ENCODE measurements around the gene TRIM10. TPM values are rescaled to one million over a fixed set of nuclear protein-coding genes. Genes with fewer than 3 reads are reported as not detected.

The TRIM10 gene
- total and polyA plus RNA-seq, 4 donors: 0.29 to 128 (median 0.73) TPM

DNA sequence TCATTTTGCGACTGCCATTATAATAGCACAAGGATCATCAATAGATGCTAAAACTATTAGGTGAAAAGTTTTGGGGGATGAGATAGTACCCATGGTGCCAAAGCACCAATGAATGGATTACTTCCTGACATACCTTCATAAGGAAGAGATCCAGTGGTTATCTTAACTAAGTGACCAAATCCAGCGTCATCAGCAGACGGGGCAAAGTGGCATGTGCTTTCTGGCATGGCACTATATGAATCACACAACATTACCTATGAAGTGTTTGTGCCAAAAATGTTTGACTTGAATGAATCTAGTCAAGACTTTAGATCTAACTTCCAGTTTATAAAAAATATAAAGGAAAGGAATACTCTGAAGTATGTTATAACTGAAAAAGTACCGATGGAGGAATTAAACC lies 41.4 kb upstream of the TRIM10 start:
- Histone ChIP-seq H3K4me1 (ENCODE audit: control insufficient read depth in 4 of 4, insufficient read depth in 4 of 4, low read length in 3 of 4) (peaks cover 12 to 73% (median 67%) of the 10 kb centered on the region in 4 donors), H3K27me3 (ENCODE audit: control insufficient read depth in 4 of 4, insufficient read depth in 4 of 4, low read length in 3 of 4) (no peaks in the 10 kb centered on the region), H3K4me3 (ENCODE audit: low read depth in 1 of 3, low read length in 3 of 3) (no peak overlapping the region), H3K9ac (ENCODE audit: low read depth in 1 of 2, low read length in 2 of 2) (no peak overlapping the region), H3K27ac (ENCODE audit: low read depth in 1 of 2, low read length in 2 of 2) (peak overlapping the region; percentile 72 to 76), H3K36me3 (ENCODE audit: control insufficient read depth in 4 of 4, insufficient read depth in 3 of 4, low read depth in 1 of 4, low read length in 3 of 4) (peaks cover 9 to 20% (median 15%) of the 10 kb centered on the region in 4 donors), H3K9me3 (ENCODE audit: control insufficient read depth in 4 of 4, low read length in 3 of 4) (no peaks in the 10 kb centered on the region)
- DNase-seq (ENCODE audit: low spot score): no peak
- peak in 1 of 2 donors; percentile 9 for TF ChIP-seq HNF4A (conservative IDR thresholded peaks at IDR 0.05)
- peak; percentile 17 for TF ChIP-seq YY1 (IDR thresholded peaks at IDR 0.05)
- TF ChIP-seq FOXA1 (IDR thresholded peaks at IDR 0.05): no peak
- no peak for TF ChIP-seq GABPA (IDR thresholded peaks at IDR 0.05 in 1 of 2, conservative IDR thresholded peaks at IDR 0.05 in 1 of 2)
- 58% methylated on average over 4 of the region's 4 CpGs for WGBS

DNA sequence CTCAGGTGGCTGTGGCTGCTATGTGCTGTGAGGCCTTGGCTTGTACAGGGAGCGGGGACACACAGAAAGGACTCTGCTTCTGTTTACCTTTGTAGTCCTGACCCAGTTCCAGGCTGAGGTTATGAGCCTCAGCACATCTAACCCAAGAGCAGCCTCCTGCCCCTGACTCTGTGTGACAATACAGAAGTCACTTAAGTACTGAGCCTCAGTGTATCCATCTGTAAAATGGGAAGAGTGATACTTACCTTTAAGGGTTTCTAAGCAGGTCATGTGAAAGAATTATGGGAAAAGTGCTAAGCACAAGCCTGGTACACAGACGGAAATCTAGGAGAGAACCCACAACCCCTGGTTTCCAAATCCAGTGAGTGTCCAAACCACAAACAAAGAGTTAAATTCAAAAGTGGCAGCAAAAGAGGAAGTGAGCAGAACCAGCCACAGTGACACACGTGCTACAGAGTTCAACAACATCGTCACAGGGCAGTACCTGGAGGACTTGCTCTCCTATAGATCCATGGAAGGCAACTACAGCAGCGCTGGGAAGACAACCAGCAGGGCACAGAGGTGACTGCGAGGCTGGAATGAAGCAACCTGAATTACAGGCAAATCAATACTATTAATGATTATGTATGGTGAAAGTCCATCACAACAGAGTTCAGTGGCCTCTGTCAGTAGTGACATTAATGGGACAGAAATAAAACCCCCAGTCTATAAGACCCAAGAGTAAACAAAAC lies 39.7 kb upstream of the TRIM10 start:
- peak; percentile 44 for TF ChIP-seq NR2F2 (IDR thresholded peaks at IDR 0.05)
- TF ChIP-seq, protein P1, sequence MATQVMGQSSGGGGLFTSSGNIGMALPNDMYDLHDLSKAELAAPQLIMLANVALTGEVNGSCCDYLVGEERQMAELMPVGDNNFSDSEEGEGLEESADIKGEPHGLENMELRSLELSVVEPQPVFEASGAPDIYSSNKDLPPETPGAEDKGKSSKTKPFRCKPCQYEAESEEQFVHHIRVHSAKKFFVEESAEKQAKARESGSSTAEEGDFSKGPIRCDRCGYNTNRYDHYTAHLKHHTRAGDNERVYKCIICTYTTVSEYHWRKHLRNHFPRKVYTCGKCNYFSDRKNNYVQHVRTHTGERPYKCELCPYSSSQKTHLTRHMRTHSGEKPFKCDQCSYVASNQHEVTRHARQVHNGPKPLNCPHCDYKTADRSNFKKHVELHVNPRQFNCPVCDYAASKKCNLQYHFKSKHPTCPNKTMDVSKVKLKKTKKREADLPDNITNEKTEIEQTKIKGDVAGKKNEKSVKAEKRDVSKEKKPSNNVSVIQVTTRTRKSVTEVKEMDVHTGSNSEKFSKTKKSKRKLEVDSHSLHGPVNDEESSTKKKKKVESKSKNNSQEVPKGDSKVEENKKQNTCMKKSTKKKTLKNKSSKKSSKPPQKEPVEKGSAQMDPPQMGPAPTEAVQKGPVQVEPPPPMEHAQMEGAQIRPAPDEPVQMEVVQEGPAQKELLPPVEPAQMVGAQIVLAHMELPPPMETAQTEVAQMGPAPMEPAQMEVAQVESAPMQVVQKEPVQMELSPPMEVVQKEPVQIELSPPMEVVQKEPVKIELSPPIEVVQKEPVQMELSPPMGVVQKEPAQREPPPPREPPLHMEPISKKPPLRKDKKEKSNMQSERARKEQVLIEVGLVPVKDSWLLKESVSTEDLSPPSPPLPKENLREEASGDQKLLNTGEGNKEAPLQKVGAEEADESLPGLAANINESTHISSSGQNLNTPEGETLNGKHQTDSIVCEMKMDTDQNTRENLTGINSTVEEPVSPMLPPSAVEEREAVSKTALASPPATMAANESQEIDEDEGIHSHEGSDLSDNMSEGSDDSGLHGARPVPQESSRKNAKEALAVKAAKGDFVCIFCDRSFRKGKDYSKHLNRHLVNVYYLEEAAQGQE (IDR thresholded peaks at IDR 0.05): peak; percentile 14
- peak; percentile 70 to 81 for TF ChIP-seq HNF4A (conservative IDR thresholded peaks at IDR 0.05)
- TF ChIP-seq SP1 (IDR thresholded peaks at IDR 0.05): peak; percentile 86
- TF ChIP-seq YY1 (IDR thresholded peaks at IDR 0.05): peak; percentile 90
- peak in 1 of 2 donors; percentile 19 for TF ChIP-seq RAD21 (IDR thresholded peaks at IDR 0.05)
- no peak for TF ChIP-seq EGR1 (IDR thresholded peaks at IDR 0.05; ENCODE audit: low read depth in 2 of 2)
- TF ChIP-seq, protein P2, sequence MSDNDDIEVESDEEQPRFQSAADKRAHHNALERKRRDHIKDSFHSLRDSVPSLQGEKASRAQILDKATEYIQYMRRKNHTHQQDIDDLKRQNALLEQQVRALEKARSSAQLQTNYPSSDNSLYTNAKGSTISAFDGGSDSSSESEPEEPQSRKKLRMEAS (IDR thresholded peaks at IDR 0.05): peak; percentile 82
- peak; percentile 87 to 93 for TF ChIP-seq RXRA (IDR thresholded peaks at IDR 0.05)
- no peak for TF ChIP-seq TAF1 (conservative IDR thresholded peaks at IDR 0.05)
- TF ChIP-seq, protein P3, sequence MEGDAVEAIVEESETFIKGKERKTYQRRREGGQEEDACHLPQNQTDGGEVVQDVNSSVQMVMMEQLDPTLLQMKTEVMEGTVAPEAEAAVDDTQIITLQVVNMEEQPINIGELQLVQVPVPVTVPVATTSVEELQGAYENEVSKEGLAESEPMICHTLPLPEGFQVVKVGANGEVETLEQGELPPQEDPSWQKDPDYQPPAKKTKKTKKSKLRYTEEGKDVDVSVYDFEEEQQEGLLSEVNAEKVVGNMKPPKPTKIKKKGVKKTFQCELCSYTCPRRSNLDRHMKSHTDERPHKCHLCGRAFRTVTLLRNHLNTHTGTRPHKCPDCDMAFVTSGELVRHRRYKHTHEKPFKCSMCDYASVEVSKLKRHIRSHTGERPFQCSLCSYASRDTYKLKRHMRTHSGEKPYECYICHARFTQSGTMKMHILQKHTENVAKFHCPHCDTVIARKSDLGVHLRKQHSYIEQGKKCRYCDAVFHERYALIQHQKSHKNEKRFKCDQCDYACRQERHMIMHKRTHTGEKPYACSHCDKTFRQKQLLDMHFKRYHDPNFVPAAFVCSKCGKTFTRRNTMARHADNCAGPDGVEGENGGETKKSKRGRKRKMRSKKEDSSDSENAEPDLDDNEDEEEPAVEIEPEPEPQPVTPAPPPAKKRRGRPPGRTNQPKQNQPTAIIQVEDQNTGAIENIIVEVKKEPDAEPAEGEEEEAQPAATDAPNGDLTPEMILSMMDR (IDR thresholded peaks at IDR 0.05; ENCODE audit: low read depth, low read length, missing input control): no peak
- peak in 1 of 2 donors; percentile 60 for TF ChIP-seq GABPA (IDR thresholded peaks at IDR 0.05 in 1 of 2, conservative IDR thresholded peaks at IDR 0.05 in 1 of 2)
- TF ChIP-seq, protein P4, sequence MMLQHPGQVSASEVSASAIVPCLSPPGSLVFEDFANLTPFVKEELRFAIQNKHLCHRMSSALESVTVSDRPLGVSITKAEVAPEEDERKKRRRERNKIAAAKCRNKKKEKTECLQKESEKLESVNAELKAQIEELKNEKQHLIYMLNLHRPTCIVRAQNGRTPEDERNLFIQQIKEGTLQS (IDR thresholded peaks at IDR 0.05): no peak
- TF ChIP-seq FOXA2 (IDR thresholded peaks at IDR 0.05): peak; percentile 40
- TF ChIP-seq FOXA1 (IDR thresholded peaks at IDR 0.05): peak; percentile 59
- peak; percentile 52 for TF ChIP-seq HNF4G (IDR thresholded peaks at IDR 0.05)
- TF ChIP-seq JUND (IDR thresholded peaks at IDR 0.05): peak; percentile 24 to 62
- TF ChIP-seq, protein P5, sequence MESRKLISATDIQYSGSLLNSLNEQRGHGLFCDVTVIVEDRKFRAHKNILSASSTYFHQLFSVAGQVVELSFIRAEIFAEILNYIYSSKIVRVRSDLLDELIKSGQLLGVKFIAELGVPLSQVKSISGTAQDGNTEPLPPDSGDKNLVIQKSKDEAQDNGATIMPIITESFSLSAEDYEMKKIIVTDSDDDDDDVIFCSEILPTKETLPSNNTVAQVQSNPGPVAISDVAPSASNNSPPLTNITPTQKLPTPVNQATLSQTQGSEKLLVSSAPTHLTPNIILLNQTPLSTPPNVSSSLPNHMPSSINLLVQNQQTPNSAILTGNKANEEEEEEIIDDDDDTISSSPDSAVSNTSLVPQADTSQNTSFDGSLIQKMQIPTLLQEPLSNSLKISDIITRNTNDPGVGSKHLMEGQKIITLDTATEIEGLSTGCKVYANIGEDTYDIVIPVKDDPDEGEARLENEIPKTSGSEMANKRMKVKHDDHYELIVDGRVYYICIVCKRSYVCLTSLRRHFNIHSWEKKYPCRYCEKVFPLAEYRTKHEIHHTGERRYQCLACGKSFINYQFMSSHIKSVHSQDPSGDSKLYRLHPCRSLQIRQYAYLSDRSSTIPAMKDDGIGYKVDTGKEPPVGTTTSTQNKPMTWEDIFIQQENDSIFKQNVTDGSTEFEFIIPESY (IDR thresholded peaks at IDR 0.05): peak; percentile 81
- Histone ChIP-seq H3K4me1 (ENCODE audit: control insufficient read depth in 4 of 4, insufficient read depth in 4 of 4, low read length in 3 of 4) (peaks cover 6 to 56% (median 52%) of the 10 kb centered on the region in 4 donors), H3K4me3 (ENCODE audit: low read depth in 1 of 3, low read length in 3 of 3) (peak overlapping the region in 1 of 3 donors; percentile 9), H3K9me3 (ENCODE audit: control insufficient read depth in 4 of 4, low read length in 3 of 4) (no peaks in the 10 kb centered on the region), H3K27ac (ENCODE audit: low read depth in 1 of 2, low read length in 2 of 2) (peak overlapping the region; percentile 72 to 76), H3K36me3 (ENCODE audit: control insufficient read depth in 4 of 4, insufficient read depth in 3 of 4, low read depth in 1 of 4, low read length in 3 of 4) (peaks cover 18 to 34% (median 28%) of the 10 kb centered on the region in 4 donors), H3K9ac (ENCODE audit: low read depth in 1 of 2, low read length in 2 of 2) (peak overlapping the region in 1 of 2 donors; percentile 24), H3K27me3 (ENCODE audit: control insufficient read depth in 4 of 4, insufficient read depth in 4 of 4, low read length in 3 of 4) (no peaks in the 10 kb centered on the region)
- WGBS: 27% methylated on average over 6 of the region's 6 CpGs
- DNase-seq (ENCODE audit: low spot score): no peak

Measured in liver (tissue), 9 donors.